ENCODE data around the gene DEFB131A. TPM values are rescaled to one million over a fixed set of nuclear protein-coding genes. Genes with fewer than 3 reads are reported as not detected.
"Not testable (repeated sequence)": the region's sequence is repeated elsewhere in the genome, so short reads cannot be mapped to it uniquely, and the experiment has no call there.

The DEFB131A gene, protein sequence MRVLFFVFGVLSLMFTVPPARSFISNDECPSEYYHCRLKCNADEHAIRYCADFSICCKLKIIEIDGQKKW
- not detected for polyA plus RNA-seq

GRCh38 chr4:9444114-9444513, at the start of gene DEFB131A:
DEFB131A (plus strand) TSS chr4:9444414; CDS start chr4:9444534, 120 bp downstream.
- not testable (repeated sequence) for H3K27me3 Mint-ChIP-seq (ENCODE audit: low read depth in 3 of 3); H3K27ac Mint-ChIP-seq; H3K9me3 Mint-ChIP-seq; DNase-seq; H3K4me1 Mint-ChIP-seq; H3K4me3 Mint-ChIP-seq; H3K36me3 Mint-ChIP-seq

GRCh38 chr4:9405774-9406173, 38.4 kb upstream of the DEFB131A start:
- DNase-seq; H3K27ac Mint-ChIP-seq; H3K36me3 Mint-ChIP-seq; H3K4me3 Mint-ChIP-seq; H3K9me3 Mint-ChIP-seq; H3K27me3 Mint-ChIP-seq (ENCODE audit: low read depth in 3 of 3); H3K4me1 Mint-ChIP-seq: not testable (repeated sequence)

DNA sequence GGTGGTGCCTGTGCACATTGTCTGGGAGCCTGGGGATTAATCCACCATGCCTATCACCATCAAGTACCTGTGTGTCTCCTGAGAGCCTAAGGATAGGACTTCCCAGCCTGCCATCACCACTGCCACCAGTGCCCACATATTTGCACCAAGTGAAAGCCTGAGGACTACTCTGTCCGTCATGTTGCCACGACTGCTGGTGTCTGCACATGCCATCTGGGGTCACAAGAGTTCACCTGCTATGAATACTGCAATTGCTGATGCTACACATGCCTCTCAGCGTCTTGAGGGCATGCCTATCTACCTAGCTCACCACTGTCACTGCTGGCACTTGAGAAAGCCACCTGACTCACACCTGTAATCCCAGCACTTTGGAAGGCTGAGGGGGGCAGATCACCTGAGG, 37.7 kb upstream of the DEFB131A start:
- not testable (repeated sequence) for H3K36me3 Mint-ChIP-seq; H3K27ac Mint-ChIP-seq; H3K9me3 Mint-ChIP-seq; H3K4me3 Mint-ChIP-seq; DNase-seq; H3K4me1 Mint-ChIP-seq; H3K27me3 Mint-ChIP-seq (ENCODE audit: low read depth in 3 of 3)

DNA sequence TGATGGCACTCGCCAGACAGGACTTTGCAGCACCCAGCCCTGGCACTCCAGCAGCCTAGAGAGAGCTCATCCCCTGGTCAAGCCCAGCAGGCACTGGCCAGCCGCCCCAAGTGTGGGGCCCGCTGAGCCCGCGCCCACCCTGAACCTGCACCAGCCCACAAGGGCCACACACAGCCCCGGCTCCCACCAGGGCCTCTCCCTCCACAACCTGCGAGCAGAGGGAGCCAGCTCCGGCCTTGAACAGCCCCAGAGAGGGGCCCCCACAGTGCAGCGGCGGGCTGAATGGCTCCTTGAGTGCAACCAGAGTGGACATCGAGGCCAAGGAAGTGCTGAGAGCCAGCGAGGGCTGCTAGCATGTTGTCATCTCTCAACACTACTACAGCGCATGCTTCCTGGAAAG, 34.4 kb upstream of the DEFB131A start:
- peaks cover 0 to 7% (median 0%) of the 10 kb centered on the region in 6 donors for H3K9me3 Mint-ChIP-seq
- peaks cover 0 to 5% (median 0%) of the 10 kb centered on the region in 3 donors for H3K27me3 Mint-ChIP-seq (ENCODE audit: low read depth in 3 of 3)
- H3K4me3 Mint-ChIP-seq = no peak overlapping the region
- DNase-seq = no peak
- no peaks in the 10 kb centered on the region for H3K36me3 Mint-ChIP-seq
- no peak overlapping the region for H3K27ac Mint-ChIP-seq
- H3K4me1 Mint-ChIP-seq = no peaks in the 10 kb centered on the region

DNA sequence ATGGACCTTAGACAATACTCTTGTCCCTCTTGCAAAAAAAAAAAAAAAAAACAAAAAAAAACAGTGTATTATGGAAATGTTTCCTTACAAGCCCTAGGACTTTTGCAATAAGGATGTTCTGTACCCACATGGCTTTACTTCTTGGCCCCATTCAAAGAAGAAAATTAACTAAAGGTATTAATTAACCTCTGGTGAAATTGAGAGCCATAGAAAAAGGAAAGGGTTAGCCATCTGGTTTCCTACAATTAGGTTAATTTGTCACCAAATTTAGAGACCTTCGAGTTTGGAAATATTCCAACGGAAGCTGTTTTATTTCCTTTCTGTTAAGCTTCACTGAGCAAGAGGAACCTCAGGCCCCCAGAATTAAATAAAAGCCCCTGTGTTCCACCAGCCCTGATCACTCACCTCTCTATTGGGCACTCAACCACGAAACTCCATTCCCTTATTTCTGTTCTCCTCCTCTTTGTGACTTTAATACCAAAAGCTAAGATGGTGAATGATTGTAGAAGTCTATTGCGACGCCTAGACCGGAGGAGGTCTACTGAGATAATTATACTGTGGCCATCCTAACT, 22.2 kb upstream of the DEFB131A start:
- DNase-seq; H3K36me3 Mint-ChIP-seq; H3K4me1 Mint-ChIP-seq; H3K27ac Mint-ChIP-seq; H3K9me3 Mint-ChIP-seq; H3K27me3 Mint-ChIP-seq (ENCODE audit: low read depth in 3 of 3); H3K4me3 Mint-ChIP-seq: not testable (repeated sequence)

GRCh38 chr4:9425916-9426315, 18.3 kb upstream of the DEFB131A start:
- not testable (repeated sequence) for DNase-seq; H3K9me3 Mint-ChIP-seq; H3K4me1 Mint-ChIP-seq; H3K36me3 Mint-ChIP-seq; H3K27ac Mint-ChIP-seq; H3K27me3 Mint-ChIP-seq (ENCODE audit: low read depth in 3 of 3); H3K4me3 Mint-ChIP-seq

DNA sequence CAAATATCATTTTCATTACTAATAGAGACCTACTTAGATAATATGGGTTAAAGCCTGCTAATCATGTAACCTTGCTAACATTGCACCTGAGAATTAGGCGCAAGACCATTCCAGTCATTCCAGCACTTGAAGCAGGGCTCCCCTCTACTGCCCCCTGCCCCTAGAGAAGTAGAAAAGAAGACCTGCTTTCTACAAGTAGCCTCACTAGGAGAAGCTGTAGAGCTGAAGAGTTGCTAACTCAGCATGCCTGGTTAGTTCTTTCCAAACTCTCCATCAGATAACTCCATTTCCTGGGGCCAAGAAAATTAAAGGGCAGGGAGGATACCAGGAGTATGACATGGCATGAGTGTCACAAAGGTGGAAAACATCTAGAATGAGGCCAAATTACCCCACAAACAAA, 14.2 kb upstream of the DEFB131A start:
- not testable (repeated sequence) for H3K4me1 Mint-ChIP-seq; H3K4me3 Mint-ChIP-seq; DNase-seq; H3K9me3 Mint-ChIP-seq; H3K27ac Mint-ChIP-seq; H3K36me3 Mint-ChIP-seq; H3K27me3 Mint-ChIP-seq (ENCODE audit: low read depth in 3 of 3)

- not testable (repeated sequence) for H3K36me3 Mint-ChIP-seq; H3K9me3 Mint-ChIP-seq; H3K27me3 Mint-ChIP-seq (ENCODE audit: low read depth in 3 of 3); H3K27ac Mint-ChIP-seq; H3K4me3 Mint-ChIP-seq; DNase-seq; H3K4me1 Mint-ChIP-seq
These were observed 10.9 kb upstream of the DEFB131A start for GRCh38 chr4:9433320-9433719.

GRCh38 chr4:9436728-9437127, 7.5 kb upstream of the DEFB131A start:
- not testable (repeated sequence) for H3K9me3 Mint-ChIP-seq, H3K27ac Mint-ChIP-seq, DNase-seq, H3K36me3 Mint-ChIP-seq, H3K4me3 Mint-ChIP-seq, H3K4me1 Mint-ChIP-seq
- peaks cover 0 to 12% (median 1%) of the 10 kb centered on the region in 3 donors for H3K27me3 Mint-ChIP-seq (ENCODE audit: low read depth in 3 of 3)

GRCh38 chr4:9442355-9442754, 1.9 kb upstream of the DEFB131A start:
- not testable (repeated sequence) for H3K27ac Mint-ChIP-seq

DNA sequence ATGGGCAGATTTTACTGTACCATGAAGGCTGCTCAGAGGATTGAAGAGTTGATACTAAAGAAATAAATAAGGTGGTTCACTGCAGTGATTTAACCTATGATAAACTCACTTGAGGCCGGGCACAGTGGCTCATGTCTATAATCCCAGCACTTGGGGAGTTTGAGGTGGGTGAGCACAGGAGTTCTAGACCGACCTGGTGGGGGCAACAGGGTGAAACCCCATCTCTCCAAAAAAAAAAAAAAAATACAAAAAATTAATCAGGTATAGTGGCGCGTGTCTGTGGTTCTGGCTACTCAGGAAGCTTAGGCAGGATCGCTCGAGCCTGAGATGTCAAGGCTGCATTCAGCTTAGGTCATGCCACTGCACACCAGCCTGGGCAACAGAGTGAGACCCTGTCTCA, 467 bp downstream of the DEFB131A start:
- not testable (repeated sequence) for H3K9me3 Mint-ChIP-seq

More at GRCh38 chr4:9442355-9442754, 1.9 kb upstream of the DEFB131A start:
- H3K9me3 Mint-ChIP-seq, DNase-seq, H3K36me3 Mint-ChIP-seq, H3K4me3 Mint-ChIP-seq, H3K4me1 Mint-ChIP-seq: not testable (repeated sequence)
- peaks cover 0 to 12% (median 1%) of the 10 kb centered on the region in 3 donors for H3K27me3 Mint-ChIP-seq (ENCODE audit: low read depth in 3 of 3)

GRCh38 chr4:9452251-9452650, 8.0 kb downstream of the DEFB131A start:
- not testable (repeated sequence) for H3K36me3 Mint-ChIP-seq; H3K9me3 Mint-ChIP-seq; H3K4me1 Mint-ChIP-seq; H3K27me3 Mint-ChIP-seq (ENCODE audit: low read depth in 3 of 3); DNase-seq; H3K4me3 Mint-ChIP-seq; H3K27ac Mint-ChIP-seq

More for the DNA sequence above, 467 bp downstream of the DEFB131A start:
- DNase-seq; H3K27me3 Mint-ChIP-seq (ENCODE audit: low read depth in 3 of 3); H3K36me3 Mint-ChIP-seq; H3K4me1 Mint-ChIP-seq; H3K27ac Mint-ChIP-seq; H3K4me3 Mint-ChIP-seq: not testable (repeated sequence)

GRCh38 chr4:9454284-9454683, 10.1 kb downstream of the DEFB131A start:
- H3K9me3 Mint-ChIP-seq; H3K27me3 Mint-ChIP-seq (ENCODE audit: low read depth in 3 of 3); H3K4me3 Mint-ChIP-seq; H3K27ac Mint-ChIP-seq; H3K36me3 Mint-ChIP-seq; DNase-seq; H3K4me1 Mint-ChIP-seq: not testable (repeated sequence)

GRCh38 chr4:9455046-9455445, 10.8 kb downstream of the DEFB131A start:
- H3K4me3 Mint-ChIP-seq; H3K27me3 Mint-ChIP-seq (ENCODE audit: low read depth in 3 of 3); H3K4me1 Mint-ChIP-seq; H3K27ac Mint-ChIP-seq; DNase-seq; H3K36me3 Mint-ChIP-seq; H3K9me3 Mint-ChIP-seq: not testable (repeated sequence)

DNA sequence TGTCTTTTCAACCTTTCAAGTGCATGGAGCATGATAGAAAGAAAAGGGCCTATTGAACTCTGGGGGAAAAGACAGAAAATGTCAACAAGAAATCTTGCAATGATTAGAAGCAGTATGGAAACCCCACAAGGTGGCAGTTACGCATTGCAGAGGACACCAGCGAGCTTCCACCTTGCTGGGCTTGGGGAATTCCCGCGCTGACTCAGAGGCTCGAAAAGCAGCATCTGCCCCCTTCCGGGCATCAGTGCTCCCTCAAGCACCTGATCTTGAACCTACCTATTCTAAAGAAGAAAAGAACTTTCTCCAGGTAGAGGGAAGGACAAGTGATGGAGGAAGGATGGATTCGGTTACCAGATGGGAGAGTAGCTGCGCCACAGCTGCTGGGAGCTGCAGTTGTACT, 35.3 kb downstream of the DEFB131A start:
- DNase-seq; H3K9me3 Mint-ChIP-seq; H3K4me3 Mint-ChIP-seq; H3K27me3 Mint-ChIP-seq (ENCODE audit: low read depth in 3 of 3); H3K4me1 Mint-ChIP-seq; H3K27ac Mint-ChIP-seq; H3K36me3 Mint-ChIP-seq: not testable (repeated sequence)
